ENCODE data around the gene DLK2. TPM values are rescaled to one million over a fixed set of nuclear protein-coding genes. Genes with fewer than 3 reads are reported as not detected.

Gene DLK2
- total RNA-seq, 2 experiments from 2014 or later, result not detected

GRCh38 chr6:43408259-43408658 lies 47.1 kb downstream of the DLK2 start:
- POLR2A ChIA-PET, result interaction anchor here (1.0 kb wide), 1 partner anchor 16 kb away, joined by 3 read pairs; no protein-coding TSS in a partner anchor
- TF ChIP-seq CTCF (conservative IDR thresholded peaks at IDR 0.05; ENCODE audit: low read length) (no peak), EZH2phosphoT487 (IDR thresholded peaks at IDR 0.05; ENCODE audit: borderline replicate concordance, low read depth, low read length) (no peak)
- no peaks in the 10 kb centered on the region for H3K4me1 ChIP-seq (ENCODE audit: insufficient read depth, low read length, poor library complexity, severe bottlenecking)
- H3K4me2 ChIP-seq (ENCODE audit: low read length), result no peak overlapping the region
- CTCF ChIA-PET (ENCODE audit: unreplicated experiment), result no interaction called here
- intact Hi-C loops (cut with micrococcal nuclease; ENCODE audit: unreplicated experiment), result no loop called here
- no peaks in the 10 kb centered on the region for H3K79me2 ChIP-seq (ENCODE audit: insufficient read depth, low read depth, low read length)
- H3K9me3 ChIP-seq (ENCODE audit: low read length), result peaks cover 7% of the 10 kb centered on the region
- H4K20me1 ChIP-seq (ENCODE audit: insufficient read depth, low read length), result no peaks in the 10 kb centered on the region
- H3K27ac ChIP-seq (ENCODE audit: low read depth, low read length, poor library complexity, severe bottlenecking), result no peak overlapping the region
- no peaks in the 10 kb centered on the region for H3K36me3 ChIP-seq (ENCODE audit: insufficient read depth, low read length)
- no peaks in the 10 kb centered on the region for H3K9me2 ChIP-seq (ENCODE audit: insufficient read depth, low read length)
- DNase-seq (ENCODE audit: low spot score), result no peak
- BruUV-seq (replicated peaks), result no TSS peak
- H3K4me3 ChIP-seq (ENCODE audit: low read depth, low read length, poor library complexity, severe bottlenecking), result no peak overlapping the region
- H2AFZ ChIP-seq (ENCODE audit: low read length), result no peak overlapping the region

- Histone ChIP-seq H3K4me2 (ENCODE audit: low read length) (no peak overlapping the region), H3K9me3 (ENCODE audit: low read length) (no peaks in the 10 kb centered on the region), H3K27ac (ENCODE audit: low read depth, low read length, poor library complexity, severe bottlenecking) (no peak overlapping the region), H4K20me1 (ENCODE audit: insufficient read depth, low read length) (no peaks in the 10 kb centered on the region), H3K4me1 (ENCODE audit: insufficient read depth, low read length, poor library complexity, severe bottlenecking) (no peaks in the 10 kb centered on the region), H3K36me3 (ENCODE audit: insufficient read depth, low read length) (no peaks in the 10 kb centered on the region), H3K4me3 (ENCODE audit: low read depth, low read length, poor library complexity, severe bottlenecking) (no peak overlapping the region), H3K9me2 (ENCODE audit: insufficient read depth, low read length) (no peaks in the 10 kb centered on the region), H2AFZ (ENCODE audit: low read length) (no peak overlapping the region), H3K79me2 (ENCODE audit: insufficient read depth, low read depth, low read length) (no peaks in the 10 kb centered on the region)
- no peak for DNase-seq (ENCODE audit: low spot score)
- CTCF ChIA-PET (ENCODE audit: unreplicated experiment), result no interaction called here
- no TSS peak for BruUV-seq (replicated peaks)
- POLR2A ChIA-PET, result interaction anchor here (0.6 kb wide), 1 partner anchor 12 kb away, joined by 3 read pairs; no protein-coding TSS in a partner anchor
- intact Hi-C loops (cut with micrococcal nuclease; ENCODE audit: unreplicated experiment), result no loop called here
- TF ChIP-seq CTCF (conservative IDR thresholded peaks at IDR 0.05; ENCODE audit: low read length) (no peak), EZH2phosphoT487 (IDR thresholded peaks at IDR 0.05; ENCODE audit: borderline replicate concordance, low read depth, low read length) (no peak)
Observed at GRCh38 chr6:43407296-43407695, 48.1 kb downstream of the DLK2 start.

GRCh38 chr6:43405354-43405753 lies 50.0 kb downstream of the DLK2 start:
- intact Hi-C loops (cut with micrococcal nuclease; ENCODE audit: unreplicated experiment), result no loop called here
- ChIA-PET POLR2A (interaction anchor here (1.3 kb wide), 1 partner anchor 100 kb away, joined by 4 read pairs; no protein-coding TSS in a partner anchor), CTCF (ENCODE audit: unreplicated experiment) (interaction anchor here (0.6 kb wide), 1 partner anchor 662 kb away, joined by 4 read pairs; no protein-coding TSS in a partner anchor)
- no peak overlapping the region for H3K27ac ChIP-seq (ENCODE audit: low read depth, low read length, poor library complexity, severe bottlenecking)
- H2AFZ ChIP-seq (ENCODE audit: low read length), result no peak overlapping the region
- H3K36me3 ChIP-seq (ENCODE audit: insufficient read depth, low read length), result no peaks in the 10 kb centered on the region
- BruUV-seq (replicated peaks), result no TSS peak
- H3K4me2 ChIP-seq (ENCODE audit: low read length), result no peak overlapping the region
- no peak for TF ChIP-seq CTCF (conservative IDR thresholded peaks at IDR 0.05; ENCODE audit: low read length)
- TF ChIP-seq EZH2phosphoT487 (IDR thresholded peaks at IDR 0.05; ENCODE audit: borderline replicate concordance, low read depth, low read length), result no peak
- no peak for DNase-seq (ENCODE audit: low spot score)
- no peak overlapping the region for H3K4me3 ChIP-seq (ENCODE audit: low read depth, low read length, poor library complexity, severe bottlenecking)
- no peaks in the 10 kb centered on the region for H3K9me2 ChIP-seq (ENCODE audit: insufficient read depth, low read length)
- H3K4me1 ChIP-seq (ENCODE audit: insufficient read depth, low read length, poor library complexity, severe bottlenecking), result no peaks in the 10 kb centered on the region
- no peaks in the 10 kb centered on the region for H4K20me1 ChIP-seq (ENCODE audit: insufficient read depth, low read length)
- no peaks in the 10 kb centered on the region for H3K9me3 ChIP-seq (ENCODE audit: low read length)
- H3K79me2 ChIP-seq (ENCODE audit: insufficient read depth, low read depth, low read length), result no peaks in the 10 kb centered on the region

Data from OCI-LY7 (cell line).